ENCODE results near the gene MTMR2. TPM values are rescaled to one million over a fixed set of nuclear protein-coding genes. Genes with fewer than 3 reads are reported as not detected.

The MTMR2 gene
- total and polyA plus RNA-seq, 12 donors, result 7.8 to 23.1 (median 20.0) TPM

GRCh38 chr11:95892892-95893570 is 30.9 kb downstream of the MTMR2 start:
- no peaks in the 10 kb centered on the region for H3K9me3 ChIP-seq
- peaks cover 0 to 1% (median 0%) of the 10 kb centered on the region in 9 donors for H3K36me3 ChIP-seq
- DNase-seq (no peak), ATAC-seq (no peak)
- H3K27ac ChIP-seq, result no peak overlapping the region
- TF ChIP-seq CTCF (IDR thresholded peaks at IDR 0.05), result no peak
- H3K4me1 ChIP-seq, result peaks cover 0 to 44% (median 8%) of the 10 kb centered on the region in 9 donors
- WGBS, 2 donors, result 95 to 97% methylated on average over 4 of the region's 4 CpGs
- H3K4me3 ChIP-seq, result no peak overlapping the region
- intact Hi-C loops (cut with DNase I), result no loop called here
- no peaks in the 10 kb centered on the region for H3K27me3 ChIP-seq

- Histone ChIP-seq H3K4me3 (no peak overlapping the region), H3K9me3 (no peaks in the 10 kb centered on the region), H3K4me1 (peaks cover 0 to 44% (median 8%) of the 10 kb centered on the region in 9 donors), H3K27me3 (no peaks in the 10 kb centered on the region), H3K27ac (no peak overlapping the region), H3K36me3 (peaks cover 0 to 7% (median 0%) of the 10 kb centered on the region in 9 donors)
- no peak for DNase-seq
- WGBS, 2 donors, result 95 to 99% methylated on average over 2 of the region's 2 CpGs
- intact Hi-C loops (cut with DNase I), result no loop called here
- TF ChIP-seq CTCF (IDR thresholded peaks at IDR 0.05), result no peak
- no peak for ATAC-seq
Observed at GRCh38 chr11:95892492-95892891, 31.4 kb downstream of the MTMR2 start.

GRCh38 chr11:95891423-95892170 is 32.3 kb downstream of the MTMR2 start:
- intact Hi-C loops (cut with DNase I), result no loop called here
- Histone ChIP-seq H3K4me1 (peaks cover 0 to 38% (median 8%) of the 10 kb centered on the region in 9 donors), H3K9me3 (no peaks in the 10 kb centered on the region), H3K27me3 (no peaks in the 10 kb centered on the region), H3K27ac (no peak overlapping the region), H3K4me3 (no peak overlapping the region), H3K36me3 (peaks cover 0 to 16% (median 5%) of the 10 kb centered on the region in 9 donors)
- WGBS, 2 donors, result 68 to 70% methylated on average over 4 of the region's 4 CpGs
- no peak for TF ChIP-seq CTCF (IDR thresholded peaks at IDR 0.05)
- DNase-seq, result no peak
- ATAC-seq, result peak in 5 of 8 donors; percentile 25 to 46 (median 41)

GRCh38 chr11:95888852-95889251 is 35.1 kb downstream of the MTMR2 start:
- Histone ChIP-seq H3K4me3 (no peak overlapping the region), H3K9me3 (no peaks in the 10 kb centered on the region), H3K27ac (no peak overlapping the region), H3K27me3 (no peaks in the 10 kb centered on the region), H3K4me1 (peaks cover 0 to 37% (median 4%) of the 10 kb centered on the region in 9 donors), H3K36me3 (peaks cover 0 to 27% (median 5%) of the 10 kb centered on the region in 9 donors)
- ATAC-seq, result no peak
- no peak for TF ChIP-seq CTCF (IDR thresholded peaks at IDR 0.05)
- DNase-seq, result no peak
- intact Hi-C loops (cut with DNase I), result no loop called here
- WGBS, 2 donors, result 97 to 99% methylated on average over 4 of the region's 4 CpGs
